ENCODE results near the gene ZFP36L2. TPM values are rescaled to one million over a fixed set of nuclear protein-coding genes. Genes with fewer than 3 reads are reported as not detected.

Gene ZFP36L2
- total and polyA plus RNA-seq, 10 of the 15 experiments (the other 5 are each of a cell fraction or from before 2014, with no cell fraction given), result 4.3 to 64.9 (median 19.5) TPM

- TF ChIP-seq RELB (IDR thresholded peaks at IDR 0.05; ENCODE audit: low read depth) (no peak), CREM (IDR thresholded peaks at IDR 0.05; ENCODE audit: low read depth) (no peak), NFYA (IDR thresholded peaks at IDR 0.05; ENCODE audit: borderline replicate concordance, low read depth, low read length) (no peak), PAX5 (IDR thresholded peaks at IDR 0.05; ENCODE audit: borderline replicate concordance, low read depth, low read length) (no peak), BACH1 (IDR thresholded peaks at IDR 0.05; ENCODE audit: borderline replicate concordance) (no peak), ASH2L (IDR thresholded peaks at IDR 0.05; ENCODE audit: borderline replicate concordance, low read depth) (no peak), NFXL1 (IDR thresholded peaks at IDR 0.05; ENCODE audit: borderline replicate concordance) (0 out of 2 replicates have a peak, but pooled peaks have one; percentile 52), E2F4 (IDR thresholded peaks at IDR 0.05; ENCODE audit: low read depth, low read length) (no peak), SREBF1 (IDR thresholded peaks at IDR 0.05; ENCODE audit: low read length) (no peak), MXI1 (IDR thresholded peaks at IDR 0.05; ENCODE audit: low read depth, low read length) (0 out of 2 replicates have a peak, but pooled peaks have one; percentile 17), ZBTB40 (IDR thresholded peaks at IDR 0.05; ENCODE audit: borderline replicate concordance) (no peak), MYC (IDR thresholded peaks at IDR 0.05; ENCODE audit: insufficient read depth, insufficient read length, insufficient replicate concordance, low read length, severe bottlenecking) (peak; percentile 65), MTA2 (IDR thresholded peaks at IDR 0.05; ENCODE audit: low read depth) (no peak), ETV6 (conservative IDR thresholded peaks at IDR 0.05 in 1 of 2, IDR thresholded peaks at IDR 0.05 in 1 of 2; ENCODE audit: borderline replicate concordance in 1 of 2, low read depth in 1 of 2) (no peak), IRF4 (IDR thresholded peaks at IDR 0.05; ENCODE audit: low read depth, low read length) (0 out of 2 replicates have a peak, but pooled peaks have one; percentile 17), BRCA1 (IDR thresholded peaks at IDR 0.05; ENCODE audit: low read depth, low read length) (no peak), NR2C1 (IDR thresholded peaks at IDR 0.05) (no peak), MEF2A (IDR thresholded peaks at IDR 0.05; ENCODE audit: insufficient read depth, low read depth, low read length) (no peak), SMAD1 (IDR thresholded peaks at IDR 0.05; ENCODE audit: low read depth, partially characterized antibody) (no peak), SREBF2 (IDR thresholded peaks at IDR 0.05; ENCODE audit: low read length) (no peak), RUNX3 (IDR thresholded peaks at IDR 0.05; ENCODE audit: low read length) (no peak), SMARCA5 (IDR thresholded peaks at IDR 0.05) (peak; percentile 33; the same call in 1 of the 2 replicates), PKNOX1 (IDR thresholded peaks at IDR 0.05) (no peak)
Measured at GRCh38 chr2:43225093-43225787, 1.2 kb downstream of the ZFP36L2 start (continued).
